ENCODE results near the gene COL6A2.

COL6A2 gene

DNA sequence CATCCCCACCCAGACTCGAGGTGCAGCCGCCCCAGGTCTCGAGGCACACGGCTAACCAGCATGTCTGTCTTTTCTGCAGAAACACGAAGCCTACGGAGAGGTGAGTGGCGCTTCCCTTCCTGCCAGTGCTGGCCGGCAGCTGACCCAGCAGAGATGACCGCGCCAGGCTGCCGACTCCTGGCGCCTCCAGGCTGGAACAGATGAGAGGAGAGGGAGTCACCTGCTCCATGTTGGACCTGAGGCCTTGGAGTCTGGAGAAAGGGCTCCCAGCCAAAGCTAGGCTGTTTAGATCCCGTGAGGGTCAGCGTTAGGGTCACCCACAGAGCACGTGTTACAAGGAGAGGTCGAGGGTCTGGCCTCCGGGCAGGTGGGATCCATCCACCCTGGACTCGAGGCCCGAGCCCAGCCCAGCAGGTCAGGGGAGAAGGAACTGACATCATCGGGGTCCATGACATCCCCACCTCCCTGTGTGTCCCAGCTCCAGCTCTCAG, 14.9 kb downstream of the COL6A2 start:
- DNase-seq (ENCODE audit: low read depth in 3 of 3, low spot score in 1 of 3): no peak

DNA sequence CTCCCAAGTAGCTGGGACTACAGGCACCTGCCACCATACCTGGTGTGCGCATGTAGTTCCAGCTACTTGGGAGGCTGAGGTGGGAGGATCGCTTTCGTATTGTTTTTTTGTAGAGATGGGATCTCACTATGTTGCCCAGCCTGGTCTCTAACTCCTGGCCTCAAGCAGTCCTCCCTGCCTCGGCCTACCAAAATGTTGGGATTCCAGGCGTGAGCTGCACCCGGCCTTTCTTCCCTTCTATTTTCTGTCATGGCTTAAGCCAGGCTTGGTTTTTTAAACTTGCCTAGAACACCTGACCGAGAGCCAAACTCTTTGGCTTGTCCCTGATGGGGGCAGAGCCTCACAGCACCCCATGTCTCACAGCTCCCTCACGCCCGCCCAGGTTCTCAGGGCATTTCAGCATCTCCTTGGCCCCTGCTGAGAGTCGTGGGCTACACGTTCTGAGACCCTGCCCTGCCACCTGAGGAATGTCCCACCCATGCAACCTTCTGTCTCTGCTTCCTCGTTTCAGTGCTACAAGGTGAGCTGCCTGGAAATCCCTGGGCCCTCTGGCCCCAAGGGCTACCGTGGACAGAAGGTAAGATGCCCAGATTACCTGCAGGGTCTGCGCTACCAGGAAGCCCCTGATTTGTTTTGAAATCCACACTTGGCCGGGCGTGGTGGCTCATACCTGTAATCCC, 15.7 kb downstream of the COL6A2 start:
- DNase-seq (ENCODE audit: low read depth in 3 of 3, low spot score in 1 of 3): no peak

GRCh38 chr21:46114963-46115362, 17.1 kb downstream of the COL6A2 start:
- no peak for DNase-seq (ENCODE audit: low read depth in 3 of 3, low spot score in 1 of 3)

DNA sequence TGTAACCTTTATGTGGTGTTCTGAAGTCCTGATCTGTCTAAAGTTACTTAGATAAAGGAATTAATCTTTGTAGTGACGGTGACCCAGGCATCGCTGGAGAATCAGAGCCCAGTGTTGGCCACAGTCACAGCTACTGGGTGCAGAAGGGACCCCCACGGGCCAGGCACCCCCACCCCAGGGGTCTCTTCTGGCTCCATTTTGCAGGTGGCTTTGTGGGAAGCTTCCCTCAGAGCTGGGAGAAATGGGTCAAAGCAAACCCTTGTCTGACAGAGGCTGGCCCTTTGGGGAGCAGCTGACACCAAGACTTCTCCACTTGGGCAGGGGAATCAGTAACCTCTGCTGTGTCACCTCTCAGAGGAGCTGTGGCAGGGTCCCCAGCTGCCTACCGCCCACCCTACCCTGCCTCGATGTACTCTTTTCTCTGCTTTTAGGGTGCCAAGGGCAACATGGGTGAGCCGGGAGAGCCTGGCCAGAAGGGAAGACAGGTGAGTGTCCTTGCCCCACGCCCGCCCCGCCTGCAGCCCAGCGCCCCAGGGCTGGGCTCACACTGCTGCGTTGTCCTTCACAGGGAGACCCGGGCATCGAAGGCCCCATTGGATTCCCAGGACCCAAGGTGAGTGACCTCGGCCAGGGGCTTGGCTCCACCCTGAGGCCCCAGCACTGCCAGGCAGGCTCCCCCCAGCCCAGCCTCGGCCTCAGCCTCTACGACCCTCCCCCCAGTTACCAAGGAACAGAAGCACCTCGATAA, 17.7 kb downstream of the COL6A2 start:
- DNase-seq (ENCODE audit: low read depth in 3 of 3, low spot score in 1 of 3): no peak

DNA sequence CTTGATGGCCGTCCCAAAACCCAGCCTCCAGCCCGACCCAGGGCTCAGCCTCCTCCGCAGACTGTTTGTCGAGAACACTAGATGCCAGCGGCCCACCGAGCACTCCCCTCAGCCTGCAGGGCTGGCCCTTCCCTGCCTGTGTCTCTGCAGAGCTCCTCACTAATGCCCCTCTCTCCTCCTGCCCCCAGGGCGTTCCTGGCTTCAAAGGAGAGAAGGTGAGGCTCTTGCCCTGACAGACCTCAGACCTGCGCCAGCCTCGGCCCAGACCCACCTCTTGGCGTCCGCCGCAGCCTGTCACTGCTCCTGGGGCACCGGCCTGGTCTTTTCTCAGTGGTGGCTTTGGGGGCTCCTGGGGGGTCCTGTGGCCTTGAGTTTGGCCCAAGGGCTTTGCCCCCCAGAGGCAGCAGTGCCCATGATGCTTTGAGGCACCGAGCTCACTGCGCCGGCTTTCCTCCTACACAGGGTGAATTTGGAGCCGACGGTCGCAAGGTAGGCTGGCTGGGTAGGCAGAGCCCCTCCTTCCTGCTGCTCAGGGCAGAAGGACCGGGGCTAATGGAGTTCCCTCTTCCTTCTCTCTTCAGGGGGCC, 18.4 kb downstream of the COL6A2 start:
- DNase-seq (ENCODE audit: low read depth in 3 of 3, low spot score in 1 of 3): no peak

DNA sequence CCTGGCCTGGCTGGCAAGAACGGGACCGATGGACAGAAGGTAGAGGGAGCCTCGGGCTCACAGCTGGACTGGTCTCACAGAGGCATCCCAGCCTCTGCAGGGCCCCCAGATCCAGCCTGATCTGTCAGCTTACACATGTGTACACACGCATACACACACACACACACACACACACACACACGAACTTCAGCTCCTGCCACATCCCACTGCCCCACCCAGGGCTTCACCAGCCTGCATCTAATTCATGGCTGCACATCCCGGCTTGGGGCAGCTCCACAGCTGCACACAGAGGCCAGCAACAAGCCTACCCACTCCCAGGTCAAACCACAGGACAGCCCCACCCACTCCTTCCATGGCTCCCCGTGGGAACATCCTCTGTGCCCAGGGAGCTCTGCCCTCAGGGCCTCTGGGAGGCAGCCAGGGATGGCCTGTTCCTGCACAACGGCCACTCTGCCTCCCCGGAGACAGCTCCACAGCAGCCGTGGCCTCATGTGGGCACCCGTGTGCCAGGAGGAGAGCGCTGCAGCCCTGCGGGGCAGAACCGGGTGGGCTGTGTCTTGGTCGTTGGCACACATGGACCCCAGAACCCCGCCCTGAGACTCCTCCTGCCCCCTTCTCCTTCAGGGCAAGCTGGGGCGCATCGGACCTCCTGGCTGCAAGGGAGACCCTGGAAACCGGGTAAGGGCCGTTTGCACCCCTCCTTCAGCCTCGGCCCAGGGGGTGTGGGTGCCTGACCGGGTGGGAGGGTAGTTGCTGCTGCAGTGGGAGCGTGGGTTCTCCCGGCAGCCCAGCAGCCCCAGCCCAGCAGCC, 19.1 kb downstream of the COL6A2 start:
- DNase-seq (ENCODE audit: low read depth in 3 of 3, low spot score in 1 of 3): no peak

- no peak for DNase-seq (ENCODE audit: low read depth in 3 of 3, low spot score in 1 of 3)
These were observed 19.8 kb downstream of the COL6A2 start for GRCh38 chr21:46117586-46118315.

DNA sequence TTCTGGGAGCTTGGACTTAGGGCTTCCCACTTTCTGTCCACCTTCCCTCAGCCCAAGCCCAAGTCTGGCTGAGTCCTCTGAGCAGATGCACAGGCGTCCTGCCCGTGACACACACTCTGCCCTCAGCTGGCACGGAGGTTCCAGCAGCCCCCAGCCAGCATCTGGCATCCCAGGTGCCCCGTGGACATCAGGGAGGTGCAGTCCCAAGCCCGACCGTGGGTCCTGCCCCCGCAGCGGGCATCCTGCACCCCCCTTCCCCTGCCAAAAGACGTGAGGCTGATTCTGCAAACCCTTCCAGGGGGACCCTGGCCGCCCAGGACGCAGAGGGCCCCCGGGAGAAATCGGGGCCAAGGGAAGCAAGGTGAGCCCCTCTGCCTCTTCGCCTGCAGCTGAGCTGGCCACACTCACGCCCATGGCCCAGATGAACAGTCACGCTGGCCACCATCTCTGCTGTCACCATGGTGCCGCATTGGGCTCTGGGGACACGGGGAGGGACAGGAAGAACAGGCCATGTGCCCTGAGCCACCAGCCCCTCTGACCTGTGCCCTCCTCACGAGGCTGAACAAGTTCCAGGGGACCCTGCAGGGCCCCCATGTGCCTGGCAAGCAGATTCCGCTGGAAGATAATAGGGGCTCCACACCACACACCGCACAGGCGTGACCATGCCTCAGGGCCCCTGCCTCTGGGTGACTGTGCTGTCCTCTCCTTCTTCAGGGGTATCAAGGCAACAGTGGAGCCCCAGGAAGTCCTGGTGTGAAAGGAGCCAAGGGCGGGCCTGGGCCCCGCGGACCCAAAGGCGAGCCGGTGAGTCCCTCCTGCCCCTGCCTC, 20.6 kb downstream of the COL6A2 start:
- no peak for DNase-seq (ENCODE audit: low read depth in 3 of 3, low spot score in 1 of 3)

- no peak for DNase-seq (ENCODE audit: low read depth in 3 of 3, low spot score in 1 of 3)
These were observed 21.3 kb downstream of the COL6A2 start for GRCh38 chr21:46119144-46119636.

- DNase-seq (ENCODE audit: low read depth in 3 of 3, low spot score in 1 of 3): no peak
These were observed 21.8 kb downstream of the COL6A2 start for GRCh38 chr21:46119637-46120271.

GRCh38 chr21:46120301-46121285, 22.7 kb downstream of the COL6A2 start:
- DNase-seq (ENCODE audit: low read depth in 3 of 3, low spot score in 1 of 3): no peak

GRCh38 chr21:46121286-46122221, 23.6 kb downstream of the COL6A2 start:
- no peak for DNase-seq (ENCODE audit: low read depth in 3 of 3, low spot score in 1 of 3)

GRCh38 chr21:46122237-46122671, 24.3 kb downstream of the COL6A2 start:
- no peak for DNase-seq (ENCODE audit: low read depth in 3 of 3, low spot score in 1 of 3)

DNA sequence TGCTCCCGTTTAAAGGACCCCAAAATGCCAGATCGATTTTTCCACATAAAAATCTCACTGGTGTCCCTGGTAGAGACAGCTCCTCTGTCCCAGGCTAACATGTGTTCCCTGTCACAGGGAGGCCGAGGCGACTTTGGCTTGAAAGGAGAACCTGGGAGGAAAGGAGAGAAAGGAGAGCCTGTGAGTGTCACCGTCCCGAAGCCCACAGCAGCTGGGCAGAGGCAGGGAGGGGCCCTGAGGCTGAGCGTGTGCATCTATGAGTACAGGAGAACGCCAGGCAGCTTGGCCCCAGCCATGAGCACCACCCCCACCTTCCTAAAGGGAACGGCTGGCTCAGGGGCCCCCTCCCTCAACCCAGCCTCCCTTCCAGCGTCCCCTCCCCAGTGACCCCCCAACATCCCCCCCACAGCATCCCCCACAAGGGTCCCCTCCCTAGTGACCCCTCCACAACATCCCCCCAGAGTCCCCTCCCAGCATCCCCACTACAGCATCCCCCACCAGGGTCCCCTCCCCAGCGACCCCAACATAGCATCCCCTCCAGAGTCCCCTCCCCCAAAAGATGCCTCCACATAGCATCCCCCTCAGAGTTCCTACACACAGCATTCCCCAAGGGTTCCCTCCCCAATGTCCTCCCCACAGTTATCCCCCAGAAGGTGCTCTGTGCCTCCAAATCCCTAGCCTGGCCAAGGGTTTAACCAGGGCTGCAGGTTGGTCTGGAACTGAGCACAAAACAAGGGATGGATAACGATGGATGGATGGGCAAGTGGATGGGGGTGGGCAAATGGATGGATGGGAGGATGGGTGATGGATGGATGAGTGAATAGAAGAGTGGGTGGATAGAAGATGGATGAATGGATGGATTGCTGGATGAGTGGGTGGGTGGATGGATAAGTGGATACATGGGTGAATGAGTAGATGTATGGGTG, 25.1 kb downstream of the COL6A2 start:
- no peak for DNase-seq (ENCODE audit: low read depth in 3 of 3, low spot score in 1 of 3)

DNA sequence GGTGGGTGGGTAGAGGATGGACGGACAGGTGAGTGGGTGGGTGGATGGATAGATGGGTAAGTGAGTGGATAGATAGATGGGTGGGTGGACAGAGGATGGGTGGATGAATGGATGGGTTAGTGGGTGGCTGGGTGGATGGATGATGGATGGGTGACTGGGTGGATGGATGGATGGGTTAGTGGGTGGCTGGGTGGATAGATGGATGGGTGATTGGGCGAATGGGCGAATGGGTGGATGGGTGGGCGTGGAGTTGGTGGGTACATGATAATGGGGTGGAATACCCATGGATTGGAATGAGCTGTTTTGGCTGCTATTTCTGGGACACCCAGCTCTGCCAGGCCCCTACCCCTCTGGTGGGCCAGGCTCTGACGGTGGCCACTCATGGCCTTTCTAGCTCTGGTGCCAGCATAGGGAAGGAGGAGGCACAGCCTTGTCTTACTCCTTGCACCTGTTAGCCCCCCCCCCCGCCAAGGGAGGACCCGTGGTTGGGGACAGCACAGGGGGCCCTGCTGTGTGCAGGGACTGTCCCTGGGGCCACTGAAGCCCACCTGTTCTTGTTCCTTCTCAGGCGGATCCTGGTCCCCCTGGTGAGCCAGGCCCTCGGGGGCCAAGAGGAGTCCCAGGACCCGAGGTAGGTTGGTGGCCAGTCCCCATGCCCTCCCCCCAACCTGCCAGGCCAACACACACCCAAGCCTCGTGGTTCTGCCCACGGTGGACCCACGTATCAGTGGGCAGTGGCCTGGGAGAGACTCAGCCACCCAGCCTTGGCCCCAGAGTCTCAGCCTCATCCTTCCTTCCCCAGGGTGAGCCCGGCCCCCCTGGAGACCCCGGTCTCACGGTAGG, 26.4 kb downstream of the COL6A2 start:
- no peak for DNase-seq (ENCODE audit: low read depth in 3 of 3, low spot score in 1 of 3)
